Right lobe of liver (tissue), 4 donors: ENCODE results near the gene DIPK1B.

ENCODE experiments used
- POLR2A ChIP-seq: fragments of 450-650 bp; IDR thresholded peaks from one replicate; pipeline ENCODE4 v1.6.1; 2017; ENCODE audit warnings: antibody characterized with exemption, mild to moderate bottlenecking
- TF ChIP-seq, protein P1 (sequence below), 4 donors: fragments of 200-600 bp in 3 of 4; fragments of 450-650 bp in 1 of 4; IDR thresholded peaks; one replicate each; pipeline versions ENCODE4 v1.5.1 to v1.8.0; 2016 to 2022; ENCODE audit warnings: antibody characterized with exemption in 4 of 4, mild to moderate bottlenecking in 2 of 4
- donor health status: DM: no; HTN: no; CAD: no.
- donor health status: DM: no; HTN: no; CAD: no.
- donor health status: DM: no; HTN: yes; CAD: no.

DNA sequence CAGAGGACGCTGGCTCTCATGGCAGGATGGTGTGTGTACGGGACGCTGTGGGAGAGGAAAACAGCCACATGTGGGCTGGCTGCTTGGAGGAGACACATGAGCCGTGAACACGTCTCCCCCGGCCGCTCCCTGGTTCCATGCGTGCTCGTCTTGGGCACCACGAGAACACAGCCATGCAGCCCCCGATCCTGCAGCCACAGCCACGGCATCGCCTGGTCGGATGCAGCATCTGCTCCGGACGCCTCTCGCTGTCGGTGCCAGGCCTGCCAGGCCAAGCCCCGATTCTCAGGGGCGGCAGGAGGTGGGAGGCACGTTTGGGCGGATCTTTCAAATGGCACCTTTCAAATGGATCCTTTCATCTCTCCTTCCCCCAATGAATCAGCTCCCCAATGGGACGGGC is 27.1 kb downstream of the DIPK1B start:
- no peak for TF ChIP-seq POLR2A
- TF ChIP-seq, protein P1, sequence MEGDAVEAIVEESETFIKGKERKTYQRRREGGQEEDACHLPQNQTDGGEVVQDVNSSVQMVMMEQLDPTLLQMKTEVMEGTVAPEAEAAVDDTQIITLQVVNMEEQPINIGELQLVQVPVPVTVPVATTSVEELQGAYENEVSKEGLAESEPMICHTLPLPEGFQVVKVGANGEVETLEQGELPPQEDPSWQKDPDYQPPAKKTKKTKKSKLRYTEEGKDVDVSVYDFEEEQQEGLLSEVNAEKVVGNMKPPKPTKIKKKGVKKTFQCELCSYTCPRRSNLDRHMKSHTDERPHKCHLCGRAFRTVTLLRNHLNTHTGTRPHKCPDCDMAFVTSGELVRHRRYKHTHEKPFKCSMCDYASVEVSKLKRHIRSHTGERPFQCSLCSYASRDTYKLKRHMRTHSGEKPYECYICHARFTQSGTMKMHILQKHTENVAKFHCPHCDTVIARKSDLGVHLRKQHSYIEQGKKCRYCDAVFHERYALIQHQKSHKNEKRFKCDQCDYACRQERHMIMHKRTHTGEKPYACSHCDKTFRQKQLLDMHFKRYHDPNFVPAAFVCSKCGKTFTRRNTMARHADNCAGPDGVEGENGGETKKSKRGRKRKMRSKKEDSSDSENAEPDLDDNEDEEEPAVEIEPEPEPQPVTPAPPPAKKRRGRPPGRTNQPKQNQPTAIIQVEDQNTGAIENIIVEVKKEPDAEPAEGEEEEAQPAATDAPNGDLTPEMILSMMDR (IDR thresholded peaks at IDR 0.05), result no peak
